Gastrocnemius medialis (tissue), 4 donors: ENCODE measurements around the gene TNK1.

ENCODE experiments used
- CTCF ChIP-seq, 5 experiments: fragments of 450-650 bp in 3 of 5; fragments of 200-600 bp in 2 of 5; sonication (generic) in 2 of 5; IDR thresholded peaks in 4 of 5; conservative IDR thresholded peaks in 1 of 5; 1 replicate in 4 of 5; 2 replicates in 1 of 5; pipeline ENCODE4 v1.5.1; 2016 to 2019; ENCODE audit warnings: antibody characterized with exemption in 5 of 5, mild to moderate bottlenecking in 3 of 5, moderate library complexity in 3 of 5
- POLR2A ChIP-seq, 2 donors: fragments of 450-650 bp; IDR thresholded peaks; one replicate each; pipeline ENCODE4 v1.6.1; 2017; ENCODE audit warnings: antibody characterized with exemption in 2 of 2, mild to moderate bottlenecking in 2 of 2, moderate library complexity in 2 of 2

DNA sequence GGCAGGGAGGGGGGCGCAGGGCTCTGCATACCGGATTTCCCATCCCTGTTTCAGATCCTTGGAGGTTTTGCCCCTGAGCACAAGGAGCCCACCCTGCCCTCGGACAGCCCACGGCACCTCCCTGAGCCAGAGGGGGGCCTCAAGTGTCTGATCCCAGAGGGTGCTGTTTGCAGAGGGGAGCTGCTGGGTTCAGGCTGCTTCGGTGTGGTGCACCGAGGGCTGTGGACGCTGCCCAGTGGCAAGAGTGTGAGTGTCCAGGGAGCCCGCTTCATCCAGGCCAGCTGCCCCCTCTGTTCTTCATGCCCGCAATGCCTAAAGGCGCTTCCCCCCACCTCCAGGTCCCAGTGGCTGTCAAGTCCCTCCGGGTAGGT lies 2.5 kb downstream of the TNK1 start:
- no peak for TF ChIP-seq CTCF (IDR thresholded peaks at IDR 0.05 in 4 of 5, conservative IDR thresholded peaks at IDR 0.05 in 1 of 5)
- TF ChIP-seq POLR2A (IDR thresholded peaks at IDR 0.05), result no peak
